Measurements from ENCODE around the gene ATF3. TPM values are rescaled to one million over a fixed set of nuclear protein-coding genes. Genes with fewer than 3 reads are reported as not detected.
"Not testable (repeated sequence)": the region's sequence is repeated elsewhere in the genome, so short reads cannot be mapped to it uniquely, and the experiment has no call there.

ATF3 gene
- total RNA-seq, 1 donor from 2014 or later = 8.1 TPM

GRCh38 chr1:212623603-212624002 lies 15.0 kb downstream of the ATF3 start:
- intact Hi-C loops (cut with micrococcal nuclease) = no loop called here

DNA sequence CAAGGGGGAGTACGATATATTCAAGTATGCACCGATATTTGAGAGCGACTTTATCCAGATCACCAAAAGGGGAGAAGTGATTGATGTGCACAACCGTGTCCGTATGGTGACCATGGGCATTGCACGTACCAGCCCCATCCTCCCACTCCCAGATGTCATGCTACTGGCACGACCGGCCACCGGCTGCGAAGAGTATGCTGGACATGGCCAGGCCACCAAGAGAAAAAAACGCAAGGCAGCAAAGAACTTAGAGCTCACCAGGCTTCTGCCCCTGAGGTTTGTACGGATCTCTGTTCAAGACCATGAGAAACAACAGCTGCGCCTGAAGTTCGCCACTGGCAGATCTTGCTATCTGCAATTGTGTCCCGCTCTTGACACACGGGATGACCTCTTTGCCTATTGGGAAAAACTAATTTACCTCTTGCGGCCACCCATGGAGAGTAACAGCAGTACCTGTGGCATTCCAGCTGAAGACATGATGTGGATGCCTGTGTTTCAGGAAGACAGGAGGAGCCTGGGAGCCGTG lies 16.5 kb downstream of the ATF3 start:
- intact Hi-C loops (cut with micrococcal nuclease) = no loop called here

DNA sequence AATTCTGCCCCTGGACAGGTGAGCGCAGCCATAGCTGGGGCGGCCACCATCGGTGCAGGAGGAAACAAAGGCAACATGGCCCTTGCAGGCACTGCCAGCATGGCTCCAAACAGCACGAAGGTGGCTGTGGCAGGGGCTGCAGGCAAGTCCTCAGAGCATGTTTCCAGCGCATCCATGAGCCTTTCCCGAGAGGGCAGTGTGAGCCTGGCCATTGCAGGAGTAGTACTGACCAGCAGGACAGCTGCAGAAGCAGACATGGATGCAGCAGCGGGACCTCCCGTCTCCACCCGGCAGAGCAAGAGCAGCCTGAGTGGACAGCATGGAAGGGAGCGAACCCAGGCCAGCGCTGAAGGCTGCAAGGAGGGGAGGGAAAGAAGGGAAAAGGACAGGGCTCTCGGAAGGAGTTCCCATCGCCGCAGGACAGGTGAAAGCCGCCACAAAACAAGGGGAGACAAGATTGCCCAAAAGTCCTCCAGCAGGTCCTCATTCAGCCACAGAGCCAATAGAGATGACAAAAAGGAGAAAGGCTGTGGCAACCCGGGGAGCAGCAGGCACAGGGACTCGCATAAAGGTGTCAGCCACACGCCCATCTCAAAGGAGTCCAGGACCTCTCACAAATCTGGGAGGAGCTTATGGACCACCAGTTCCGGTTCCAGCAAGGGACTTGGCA lies 17.4 kb downstream of the ATF3 start:
- intact Hi-C loops (cut with micrococcal nuclease) = no loop called here

DNA sequence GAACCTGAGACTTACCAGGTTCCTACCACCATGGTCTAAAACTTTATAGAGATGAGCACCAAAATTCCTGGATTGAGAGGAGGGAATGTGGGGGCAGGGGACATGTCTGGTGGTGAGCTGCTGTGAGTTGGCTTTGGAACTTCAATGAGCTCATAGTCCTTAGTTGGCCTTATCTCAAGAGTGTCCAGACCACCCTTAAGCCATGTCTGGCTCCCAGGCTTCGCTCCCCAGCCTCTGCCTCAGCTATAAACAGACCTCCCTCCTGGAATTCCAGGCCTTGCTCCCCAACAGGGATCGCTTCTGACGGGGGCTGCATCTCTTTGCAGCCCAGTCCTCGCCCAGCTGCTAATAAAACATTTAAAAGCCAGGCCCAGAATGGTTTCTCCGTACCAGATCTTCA lies 19.5 kb downstream of the ATF3 start:
- intact Hi-C loops (cut with micrococcal nuclease) = no loop called here

GRCh38 chr1:212628813-212629415 lies 20.4 kb downstream of the ATF3 start:
- intact Hi-C loops (cut with micrococcal nuclease) = no loop called here

DNA sequence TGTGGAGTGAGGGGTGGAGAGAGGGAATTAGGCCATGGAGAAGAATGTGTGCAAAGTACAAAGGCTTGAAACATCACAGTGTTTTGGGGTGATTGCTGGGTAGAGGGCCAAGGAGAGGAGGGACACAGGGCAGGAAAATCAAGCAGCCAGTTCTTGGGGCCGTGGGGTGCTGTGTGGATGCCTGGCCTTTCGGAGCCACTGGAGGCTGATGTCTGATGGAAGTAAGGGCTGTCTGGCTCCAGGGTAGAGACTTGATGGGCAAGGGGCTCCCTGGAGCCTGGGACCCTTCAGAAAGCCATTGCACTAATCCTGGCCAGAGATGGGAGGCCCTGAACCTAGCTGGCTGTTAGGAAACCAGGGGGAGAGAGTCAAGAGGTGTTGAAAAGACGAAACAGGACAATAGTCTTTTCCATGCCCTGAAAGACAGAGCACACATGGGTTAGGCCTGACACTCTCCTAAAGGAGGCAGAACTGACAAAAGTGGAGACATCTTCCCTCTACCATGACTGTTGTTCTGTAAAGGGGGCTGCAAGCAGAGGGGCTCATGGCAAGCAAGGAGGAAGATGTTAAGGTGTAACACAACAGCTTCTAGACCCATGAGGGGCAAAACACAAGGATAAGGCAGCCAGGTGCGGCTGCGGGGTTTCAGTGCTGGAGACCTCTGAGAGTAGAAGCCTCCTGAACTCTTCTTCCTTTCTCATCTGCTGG lies 21.0 kb downstream of the ATF3 start:
- intact Hi-C loops (cut with micrococcal nuclease) = loop anchor here (1.0 to 5.0 kb wide), 2 partner anchors 32 to 152 kb away; no protein-coding TSS in a partner anchor

GRCh38 chr1:212630158-212630900 lies 21.8 kb downstream of the ATF3 start:
- intact Hi-C loops (cut with micrococcal nuclease) = loop anchor here (1.0 to 5.0 kb wide), 2 partner anchors 33 to 153 kb away; no protein-coding TSS in a partner anchor

DNA sequence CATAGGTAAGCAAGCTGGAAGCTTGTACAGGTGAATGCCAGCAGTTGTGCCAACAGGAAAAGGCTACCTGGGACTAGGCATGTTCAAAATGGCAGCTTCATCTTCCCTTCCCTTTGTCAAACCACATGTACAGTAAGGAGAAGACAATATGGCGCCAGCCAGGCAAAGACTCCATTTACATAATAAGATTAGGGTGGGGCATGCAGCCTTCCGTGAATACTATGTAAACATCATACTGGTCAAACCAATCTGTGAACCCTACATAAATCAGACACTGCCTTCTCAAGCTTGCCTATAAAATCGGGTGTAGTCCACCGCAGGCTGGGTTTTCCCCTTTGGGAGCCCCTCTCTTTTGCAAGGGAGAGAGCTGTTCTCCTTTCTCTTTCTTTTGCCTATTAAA lies 24.6 kb downstream of the ATF3 start:
- intact Hi-C loops (cut with micrococcal nuclease) = loop anchor here (5.0 kb wide), 1 partner anchor 36 kb away; no protein-coding TSS in a partner anchor

DNA sequence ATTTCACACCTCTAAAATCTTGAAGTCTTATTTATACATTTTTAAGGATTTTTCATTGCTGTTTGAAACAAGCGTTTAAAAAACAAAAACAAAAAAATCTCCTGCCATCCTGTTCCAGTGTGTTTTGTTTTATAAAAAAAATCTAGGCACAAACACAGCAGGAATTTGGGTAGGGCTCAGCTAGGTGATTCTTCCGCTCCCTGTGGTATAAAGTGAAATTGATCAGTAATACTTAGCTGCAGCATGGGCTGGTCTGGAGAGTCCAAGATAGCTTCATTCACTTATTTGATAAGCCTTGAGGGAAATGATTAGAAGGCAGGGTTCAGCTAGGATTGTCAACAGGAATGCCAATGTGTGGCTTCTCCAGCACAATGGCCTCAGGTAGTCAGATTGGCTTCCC lies 25.7 kb downstream of the ATF3 start:
- intact Hi-C loops (cut with micrococcal nuclease) = loop anchor here (5.0 kb wide), 1 partner anchor 37 kb away; no protein-coding TSS in a partner anchor

GRCh38 chr1:212635141-212635631 lies 26.6 kb downstream of the ATF3 start:
- intact Hi-C loops (cut with micrococcal nuclease) = no loop called here

DNA sequence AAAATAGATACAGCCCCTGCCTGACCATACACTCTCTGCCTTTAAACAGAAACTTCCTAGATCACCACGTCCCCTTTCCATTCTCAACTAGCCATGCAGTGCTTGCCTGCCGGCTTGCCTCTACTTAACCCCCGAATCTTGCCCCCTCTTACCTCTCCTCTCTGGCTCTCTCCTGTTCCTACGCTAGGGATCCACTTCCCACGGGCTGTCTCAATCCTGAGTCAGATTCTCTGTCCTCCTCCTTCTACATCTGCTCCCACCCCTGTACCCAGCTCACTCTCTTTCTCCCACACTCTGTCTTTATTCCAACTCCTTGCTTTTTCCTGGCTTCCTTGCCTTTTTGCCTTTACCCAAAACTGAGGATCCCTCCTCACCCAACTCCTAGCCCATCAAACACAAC lies 29.3 kb downstream of the ATF3 start:
- intact Hi-C loops (cut with micrococcal nuclease) = no loop called here

DNA sequence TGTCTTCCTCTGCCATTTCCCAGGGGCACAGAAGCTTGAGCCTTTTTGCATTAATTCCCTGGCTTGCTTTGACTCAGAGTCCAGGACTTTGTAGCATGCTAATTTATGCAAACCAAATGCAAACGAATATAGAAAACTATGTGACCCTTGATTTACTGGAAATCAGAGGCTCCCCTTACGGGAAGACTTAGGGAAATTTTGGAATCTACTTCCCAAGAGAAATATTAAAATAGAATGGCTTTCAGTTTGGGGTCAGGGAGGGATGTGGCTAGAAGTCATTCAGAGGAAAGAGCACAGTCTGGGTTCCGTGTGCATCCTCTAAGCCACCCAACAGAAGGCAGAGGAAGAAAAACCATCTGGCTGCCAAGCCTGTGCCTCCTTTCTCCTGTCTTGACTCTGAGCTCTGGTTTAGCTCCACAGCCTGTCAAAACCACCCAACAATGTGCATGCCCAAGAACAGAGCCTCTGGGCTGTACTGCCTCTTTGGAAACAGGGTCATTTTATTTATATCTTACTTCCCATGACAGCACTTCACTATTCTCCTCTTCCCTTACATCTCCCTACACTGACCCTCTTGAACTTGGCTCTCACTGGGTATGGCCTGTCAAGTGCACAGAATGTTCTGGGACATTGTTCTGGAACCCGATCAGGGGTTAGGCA lies 30.1 kb downstream of the ATF3 start:
- intact Hi-C loops (cut with micrococcal nuclease) = no loop called here

DNA sequence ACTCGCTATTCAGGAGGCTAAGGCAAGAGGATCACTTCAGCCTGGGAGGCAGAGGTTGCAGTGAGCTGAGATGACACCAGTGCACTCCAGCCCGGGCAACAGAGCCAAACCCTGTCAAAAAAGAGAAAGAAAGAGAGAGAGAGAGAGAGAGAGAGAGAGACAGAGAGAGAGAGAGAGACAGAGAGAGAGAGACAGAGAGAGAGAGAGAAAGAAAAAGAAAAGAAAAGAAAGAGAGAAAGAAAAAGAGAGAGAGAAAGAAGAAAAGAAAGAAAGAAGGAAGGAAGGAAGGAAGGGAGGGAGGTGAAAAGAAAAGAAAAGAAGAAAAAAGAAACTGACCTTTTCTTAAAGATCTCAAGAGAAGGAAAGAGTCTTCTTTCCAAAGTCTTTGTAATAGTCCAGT lies 31.0 kb downstream of the ATF3 start:
- intact Hi-C loops (cut with micrococcal nuclease) = not testable (repeated sequence)

DNA sequence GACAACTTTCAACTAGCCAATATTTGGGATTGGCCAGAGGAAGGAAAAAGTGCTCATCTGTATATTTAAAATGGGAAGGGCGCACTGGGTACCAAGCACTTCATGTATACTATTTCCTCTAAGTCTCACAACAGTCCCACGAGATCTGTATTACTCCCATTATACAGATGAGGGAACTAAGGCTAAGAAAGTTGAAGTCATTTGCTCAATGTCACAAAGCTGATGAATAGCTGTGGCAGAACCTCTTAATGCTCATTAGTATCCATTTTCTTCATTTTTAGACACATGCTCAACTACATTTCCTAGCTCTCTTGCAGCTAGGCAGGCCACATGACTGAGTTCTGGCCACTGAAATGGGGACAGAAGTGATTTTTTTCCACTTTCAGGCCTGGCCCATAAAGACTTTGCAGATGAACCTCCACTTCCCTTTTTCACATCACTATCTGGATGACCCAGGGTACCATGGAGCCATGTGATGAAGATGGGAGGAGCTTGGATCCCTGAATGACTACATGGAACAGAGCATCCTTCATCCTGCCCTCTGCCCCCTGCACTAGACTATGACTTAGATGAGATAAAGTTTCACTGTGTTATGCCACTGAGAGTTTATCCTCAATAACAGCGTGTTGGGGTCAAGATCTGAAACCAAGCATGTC lies 31.8 kb downstream of the ATF3 start:
- intact Hi-C loops (cut with micrococcal nuclease) = no loop called here

- intact Hi-C loops (cut with micrococcal nuclease) = no loop called here
Measured at GRCh38 chr1:212641956-212642355, 33.4 kb downstream of the ATF3 start.

DNA sequence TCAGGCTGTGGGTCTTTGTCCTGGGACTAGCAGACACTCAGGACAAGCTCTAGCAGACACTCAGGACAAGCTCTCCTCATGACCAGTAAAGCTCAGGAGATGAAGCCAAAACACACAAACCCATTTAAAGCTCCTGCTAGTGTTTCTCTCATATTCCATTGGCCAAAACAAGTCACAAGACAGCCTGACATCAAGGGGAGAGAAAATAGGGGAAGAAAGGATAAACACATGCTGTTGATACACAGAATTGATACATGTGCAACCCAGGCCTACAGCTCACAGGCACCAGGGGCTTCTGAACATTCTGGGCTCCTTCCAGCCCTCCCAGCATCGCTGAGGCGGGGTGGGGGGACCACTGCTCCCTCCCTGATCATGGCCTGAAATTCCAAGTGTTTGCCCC lies 35.3 kb downstream of the ATF3 start:
- intact Hi-C loops (cut with micrococcal nuclease) = no loop called here

GRCh38 chr1:212644866-212645545 lies 36.4 kb downstream of the ATF3 start:
- intact Hi-C loops (cut with micrococcal nuclease) = no loop called here

GRCh38 chr1:212645546-212646543 lies 37.3 kb downstream of the ATF3 start:
- intact Hi-C loops (cut with micrococcal nuclease) = no loop called here

Measured in T-helper 2 cell treated with Interferon-gamma antibody and Interleukin-4, amounts not matched to agents 100 ng/mL and 5 ng/mL, for 36 hours (primary cell).